Neural crest cell (in vitro differentiated cells): ENCODE measurements around the gene PNRC2. TPM values are rescaled to one million over a fixed set of nuclear protein-coding genes. Genes with fewer than 3 reads are reported as not detected.

Experiments used
- DNase-seq: peaks from one replicate; pipeline ENCODE4 v3.0.0; 2021; ENCODE audit warnings: low read depth, mixed read lengths, low spot score
- H3K27ac Mint-ChIP-seq: one replicate; pipeline ENCODE4 v1.8.0; 2021; ENCODE audit warnings: mild to moderate bottlenecking, mixed read lengths; ENCODE audit not compliant: unreplicated experiment
- H3K27me3 Mint-ChIP-seq: 2 replicates; pipeline ENCODE4 v1.8.0; 2021; ENCODE audit warnings: low read depth, mild to moderate bottlenecking, mixed read lengths
- H3K36me3 Mint-ChIP-seq: 2 replicates; pipeline ENCODE4 v1.8.0; 2021; ENCODE audit warnings: low read depth, mild to moderate bottlenecking, mixed read lengths
- H3K4me1 Mint-ChIP-seq: 2 replicates; pipeline ENCODE4 v1.8.0; 2021; ENCODE audit warnings: mixed read lengths
- H3K4me3 Mint-ChIP-seq: one replicate; pipeline ENCODE4 v1.8.0; 2021; ENCODE audit warnings: mild to moderate bottlenecking, mixed read lengths
- H3K9me3 Mint-ChIP-seq: 2 replicates; pipeline ENCODE4 v1.8.0; 2021; ENCODE audit warnings: mixed read lengths
- CTCF ChIP-seq: fragments of 200-600 bp; sonication (generic); conservative IDR thresholded peaks from 2 replicates; pipeline ENCODE4 v1.5.0; 2021; ENCODE audit warnings: antibody characterized with exemption, mild to moderate bottlenecking
- total RNA-seq: library from RNA; stranded (reverse); gene quantifications from 2 replicates; pipeline ENCODE4 v1.2.1, GENCODE V29; 2021

The PNRC2 gene
- total RNA-seq, 1 donor from 2014 or later = 178 TPM

- DNase-seq = no peak
- no peak for TF ChIP-seq CTCF
- H3K27me3 Mint-ChIP-seq = peaks cover 5% of the 10 kb centered on the region
- H3K9me3 Mint-ChIP-seq = no peaks in the 10 kb centered on the region
- H3K4me1 Mint-ChIP-seq = no peaks in the 10 kb centered on the region
- H3K4me3 Mint-ChIP-seq = no peak overlapping the region
- H3K36me3 Mint-ChIP-seq = no peaks in the 10 kb centered on the region
- H3K27ac Mint-ChIP-seq = no peak overlapping the region
Observed at GRCh38 chr1:23924601-23925000, 35.0 kb upstream of the PNRC2 start.

GRCh38 chr1:23925279-23925678 lies 34.3 kb upstream of the PNRC2 start:
- no peak for DNase-seq
- H3K36me3 Mint-ChIP-seq = no peaks in the 10 kb centered on the region
- H3K4me3 Mint-ChIP-seq = no peak overlapping the region
- peaks cover 5% of the 10 kb centered on the region for H3K27me3 Mint-ChIP-seq
- no peak overlapping the region for H3K27ac Mint-ChIP-seq
- no peak for TF ChIP-seq CTCF
- no peaks in the 10 kb centered on the region for H3K9me3 Mint-ChIP-seq
- no peaks in the 10 kb centered on the region for H3K4me1 Mint-ChIP-seq

- Mint-ChIP-seq H3K27me3 (peaks cover 11% of the 10 kb centered on the region), H3K9me3 (no peaks in the 10 kb centered on the region), H3K27ac (no peak overlapping the region), H3K36me3 (no peaks in the 10 kb centered on the region), H3K4me3 (no peak overlapping the region), H3K4me1 (no peaks in the 10 kb centered on the region)
- no peak for TF ChIP-seq CTCF
- DNase-seq = no peak
Observed at GRCh38 chr1:23927097-23927496, 32.5 kb upstream of the PNRC2 start.

GRCh38 chr1:23928789-23929188 lies 30.8 kb upstream of the PNRC2 start:
- DNase-seq = no peak
- no peak overlapping the region for H3K4me3 Mint-ChIP-seq
- no peak for TF ChIP-seq CTCF
- peaks cover 13% of the 10 kb centered on the region for H3K27me3 Mint-ChIP-seq
- H3K4me1 Mint-ChIP-seq = no peaks in the 10 kb centered on the region
- H3K27ac Mint-ChIP-seq = no peak overlapping the region
- H3K36me3 Mint-ChIP-seq = no peaks in the 10 kb centered on the region
- no peaks in the 10 kb centered on the region for H3K9me3 Mint-ChIP-seq

GRCh38 chr1:23930270-23930669 lies 29.4 kb upstream of the PNRC2 start:
- Mint-ChIP-seq H3K36me3 (no peaks in the 10 kb centered on the region), H3K9me3 (no peaks in the 10 kb centered on the region), H3K27me3 (peaks cover 11% of the 10 kb centered on the region), H3K27ac (no peak overlapping the region), H3K4me1 (no peaks in the 10 kb centered on the region), H3K4me3 (no peak overlapping the region)
- DNase-seq = no peak
- TF ChIP-seq CTCF = no peak

- H3K4me3 Mint-ChIP-seq = no peak overlapping the region
- H3K27ac Mint-ChIP-seq = no peak overlapping the region
- peaks cover 11% of the 10 kb centered on the region for H3K27me3 Mint-ChIP-seq
- no peaks in the 10 kb centered on the region for H3K36me3 Mint-ChIP-seq
- no peak for DNase-seq
- TF ChIP-seq CTCF = no peak
- H3K9me3 Mint-ChIP-seq = no peaks in the 10 kb centered on the region
- no peaks in the 10 kb centered on the region for H3K4me1 Mint-ChIP-seq
Observed at GRCh38 chr1:23930861-23931490, 28.7 kb upstream of the PNRC2 start.
